ENCODE measurements around the gene TNFAIP8. TPM values are rescaled to one million over a fixed set of nuclear protein-coding genes. Genes with fewer than 3 reads are reported as not detected.

Gene TNFAIP8
- total RNA-seq, 1 donor from 2014 or later, result 40.0 TPM

DNA sequence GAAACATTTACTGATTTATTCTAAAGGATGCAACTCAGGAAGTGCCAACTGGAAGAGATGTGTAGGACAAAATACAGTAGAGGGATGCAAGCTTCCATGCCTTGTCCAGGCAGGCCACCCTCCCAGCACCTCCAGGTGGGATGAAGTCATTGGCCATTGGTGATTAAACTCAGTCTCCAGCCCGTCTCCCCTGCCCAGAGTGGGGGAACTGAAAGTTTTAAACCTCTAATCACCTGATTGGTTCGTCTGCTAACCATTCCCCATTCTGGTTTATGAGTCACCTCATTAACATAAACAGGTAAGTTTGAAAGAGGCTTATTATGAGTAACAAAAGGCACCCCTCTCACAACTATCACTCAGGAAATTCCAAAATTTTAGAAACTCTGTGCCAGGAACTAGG is 8.1 kb downstream of the TNFAIP8 start:
- H3K4me3 ChIP-seq (ENCODE audit: low read depth, low read length), result no peak overlapping the region
- no peaks in the 10 kb centered on the region for H3K36me3 ChIP-seq (ENCODE audit: control insufficient read depth, insufficient read depth, low read length)
- no peak for DNase-seq (ENCODE audit: low read depth)
- TF ChIP-seq, protein P1, sequence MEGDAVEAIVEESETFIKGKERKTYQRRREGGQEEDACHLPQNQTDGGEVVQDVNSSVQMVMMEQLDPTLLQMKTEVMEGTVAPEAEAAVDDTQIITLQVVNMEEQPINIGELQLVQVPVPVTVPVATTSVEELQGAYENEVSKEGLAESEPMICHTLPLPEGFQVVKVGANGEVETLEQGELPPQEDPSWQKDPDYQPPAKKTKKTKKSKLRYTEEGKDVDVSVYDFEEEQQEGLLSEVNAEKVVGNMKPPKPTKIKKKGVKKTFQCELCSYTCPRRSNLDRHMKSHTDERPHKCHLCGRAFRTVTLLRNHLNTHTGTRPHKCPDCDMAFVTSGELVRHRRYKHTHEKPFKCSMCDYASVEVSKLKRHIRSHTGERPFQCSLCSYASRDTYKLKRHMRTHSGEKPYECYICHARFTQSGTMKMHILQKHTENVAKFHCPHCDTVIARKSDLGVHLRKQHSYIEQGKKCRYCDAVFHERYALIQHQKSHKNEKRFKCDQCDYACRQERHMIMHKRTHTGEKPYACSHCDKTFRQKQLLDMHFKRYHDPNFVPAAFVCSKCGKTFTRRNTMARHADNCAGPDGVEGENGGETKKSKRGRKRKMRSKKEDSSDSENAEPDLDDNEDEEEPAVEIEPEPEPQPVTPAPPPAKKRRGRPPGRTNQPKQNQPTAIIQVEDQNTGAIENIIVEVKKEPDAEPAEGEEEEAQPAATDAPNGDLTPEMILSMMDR (IDR thresholded peaks at IDR 0.05; ENCODE audit: insufficient read depth, low read length, poor library complexity, severe bottlenecking), result no peak
- no peaks in the 10 kb centered on the region for H3K27me3 ChIP-seq (ENCODE audit: control insufficient read depth, insufficient read depth, low read length)

DNA sequence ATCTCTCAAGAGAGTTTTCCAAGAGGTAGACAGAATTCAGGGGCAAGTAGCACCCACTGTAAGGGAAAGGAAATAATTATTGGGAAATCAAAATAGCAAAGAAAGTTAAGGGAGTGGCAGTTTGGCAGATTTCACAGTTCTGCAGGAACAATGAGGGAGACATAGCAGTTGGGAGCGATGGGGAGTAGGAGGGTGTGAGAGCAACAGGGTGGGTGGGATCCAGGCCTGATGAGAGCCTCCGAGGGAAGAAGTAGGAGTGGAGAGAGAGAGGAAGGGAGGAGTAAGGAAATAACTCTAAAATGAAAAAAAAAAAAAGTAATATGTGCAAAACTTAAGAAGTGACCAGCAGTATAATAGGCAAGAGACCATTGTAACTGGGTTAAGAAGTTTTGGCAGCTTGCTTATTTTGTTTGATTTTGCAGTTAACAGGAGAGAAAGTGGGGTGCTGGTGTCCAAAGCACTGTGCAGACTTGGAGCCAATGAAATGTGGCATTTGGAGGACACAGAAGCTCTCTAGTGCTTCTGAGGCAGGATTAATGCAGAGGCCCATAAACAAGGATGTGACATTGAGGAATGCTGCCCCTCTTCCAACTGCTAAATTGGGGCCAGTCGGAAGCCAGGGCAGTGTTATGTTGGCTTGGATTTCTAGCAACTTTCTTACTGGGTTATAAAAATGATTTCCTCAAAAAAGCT is 10.2 kb downstream of the TNFAIP8 start:
- H3K4me3 ChIP-seq (ENCODE audit: low read depth, low read length), result no peak overlapping the region
- no peaks in the 10 kb centered on the region for H3K27me3 ChIP-seq (ENCODE audit: control insufficient read depth, insufficient read depth, low read length)
- H3K36me3 ChIP-seq (ENCODE audit: control insufficient read depth, insufficient read depth, low read length), result no peaks in the 10 kb centered on the region
- TF ChIP-seq, protein P1 (IDR thresholded peaks at IDR 0.05; ENCODE audit: insufficient read depth, low read length, poor library complexity, severe bottlenecking), result no peak
- DNase-seq (ENCODE audit: low read depth), result no peak

DNA sequence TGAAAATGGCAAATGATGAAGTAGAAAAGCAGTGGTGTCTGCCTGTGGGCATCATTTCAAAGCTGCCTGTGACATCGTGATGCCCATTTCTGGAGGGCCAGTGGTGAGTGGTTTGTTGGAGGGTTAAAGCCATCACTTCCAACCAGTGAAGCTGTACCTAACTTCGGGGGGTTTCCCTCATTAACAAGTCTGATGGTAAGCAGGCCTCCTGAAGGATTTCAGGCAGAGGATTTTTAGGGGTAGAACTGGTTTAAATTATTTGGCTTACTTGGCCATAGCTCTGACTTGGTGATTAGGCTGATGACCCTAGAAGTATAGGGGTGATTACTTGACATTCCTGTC is 10.7 kb downstream of the TNFAIP8 start:
- Histone ChIP-seq H3K27me3 (ENCODE audit: control insufficient read depth, insufficient read depth, low read length) (no peaks in the 10 kb centered on the region), H3K36me3 (ENCODE audit: control insufficient read depth, insufficient read depth, low read length) (no peaks in the 10 kb centered on the region), H3K4me3 (ENCODE audit: low read depth, low read length) (no peak overlapping the region)
- TF ChIP-seq, protein P1 (IDR thresholded peaks at IDR 0.05; ENCODE audit: insufficient read depth, low read length, poor library complexity, severe bottlenecking), result no peak
- no peak for DNase-seq (ENCODE audit: low read depth)

DNA sequence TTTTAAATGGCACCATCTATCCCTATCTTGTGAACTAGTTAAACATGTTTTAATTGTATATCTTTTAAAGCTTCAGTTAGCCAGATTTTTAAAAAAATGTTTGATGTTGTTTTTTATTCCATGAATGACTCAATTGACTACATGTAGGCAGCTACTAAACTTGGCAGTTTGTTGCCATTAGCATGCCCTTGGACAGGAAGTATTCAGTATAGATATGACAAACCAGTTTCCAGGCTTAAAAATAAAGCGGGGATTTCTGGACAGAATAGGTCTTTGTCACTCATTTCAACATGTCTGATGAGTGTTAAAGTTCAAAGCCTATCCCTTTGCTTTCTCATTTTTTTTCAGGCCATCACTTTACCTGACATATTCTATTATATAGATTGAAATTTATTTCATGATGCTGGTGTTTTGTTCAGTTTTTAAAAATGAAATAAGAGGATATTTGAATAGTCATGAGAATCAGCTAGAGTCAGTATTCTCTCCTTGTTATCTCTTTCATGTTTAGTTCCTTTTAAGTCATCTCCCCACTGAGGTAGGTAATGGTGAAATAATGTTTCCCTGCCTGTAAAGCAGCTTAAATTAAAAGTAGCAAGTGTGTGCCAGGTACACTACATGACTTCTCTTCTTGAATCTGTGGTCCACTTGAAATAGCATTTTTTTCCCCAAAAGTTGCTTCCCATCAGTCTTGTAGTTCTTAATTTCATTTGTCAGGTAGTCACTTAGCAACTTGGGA is 11.9 kb downstream of the TNFAIP8 start:
- Histone ChIP-seq H3K4me3 (ENCODE audit: low read depth, low read length) (no peak overlapping the region), H3K27me3 (ENCODE audit: control insufficient read depth, insufficient read depth, low read length) (no peaks in the 10 kb centered on the region), H3K36me3 (ENCODE audit: control insufficient read depth, insufficient read depth, low read length) (no peaks in the 10 kb centered on the region)
- TF ChIP-seq, protein P1 (IDR thresholded peaks at IDR 0.05; ENCODE audit: insufficient read depth, low read length, poor library complexity, severe bottlenecking), result no peak
- no peak for DNase-seq (ENCODE audit: low read depth)

DNA sequence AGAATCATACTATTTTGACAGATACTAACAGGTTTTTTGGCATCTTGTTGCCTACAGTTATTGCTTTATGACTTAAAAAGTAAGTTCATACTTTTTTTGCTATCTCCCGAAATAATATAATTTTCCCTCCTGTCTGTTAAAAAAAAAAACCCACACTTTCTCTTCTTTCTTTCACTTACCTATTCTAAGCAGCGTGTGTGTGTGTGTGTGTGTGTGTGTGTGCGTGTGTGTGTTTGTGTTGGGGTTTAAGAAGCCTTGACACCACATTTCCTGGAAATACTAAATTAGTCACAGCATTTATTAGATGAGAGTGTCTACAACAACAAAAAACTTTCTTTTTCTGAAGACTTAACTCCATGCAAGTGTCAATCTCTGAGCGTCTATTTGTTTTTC is 12.4 kb downstream of the TNFAIP8 start:
- no peaks in the 10 kb centered on the region for H3K36me3 ChIP-seq (ENCODE audit: control insufficient read depth, insufficient read depth, low read length)
- no peaks in the 10 kb centered on the region for H3K27me3 ChIP-seq (ENCODE audit: control insufficient read depth, insufficient read depth, low read length)
- DNase-seq (ENCODE audit: low read depth), result no peak
- TF ChIP-seq, protein P1 (IDR thresholded peaks at IDR 0.05; ENCODE audit: insufficient read depth, low read length, poor library complexity, severe bottlenecking), result no peak
- H3K4me3 ChIP-seq (ENCODE audit: low read depth, low read length), result no peak overlapping the region
